G401.6 (cell line): ENCODE results near the gene BBS9.
A peak's percentile ranks its signal among the peaks of the same experiment; 100 is the strongest.
"Not testable (repeated sequence)": the region's sequence is repeated elsewhere in the genome, so short reads cannot be mapped to it uniquely, and the experiment has no call there.

Experiments used
- FAIRE-seq: peaks from 2 replicates; lab custom pipeline; 2012; peaks lifted over from hg19 to GRCh38; lab: Jason Lieb, UNC

The BBS9 gene

GRCh38 chr7:33128990-33129805 is at the start of gene BBS9:
Gene BBS9 (plus strand): TSS chr7:33129564. CDS start chr7:33146253, 16,689 bp downstream.
- FAIRE-seq = peak; percentile 87

GRCh38 chr7:33079763-33080690 is 49.3 kb upstream of the BBS9 start:
- FAIRE-seq = no peak

- no peak for FAIRE-seq
These were observed 42.0 kb upstream of the BBS9 start for GRCh38 chr7:33087356-33087755.

- FAIRE-seq = no peak
These were observed 41.5 kb upstream of the BBS9 start for GRCh38 chr7:33087858-33088257.

GRCh38 chr7:33089142-33089541 is 40.2 kb upstream of the BBS9 start:
- no peak for FAIRE-seq

- FAIRE-seq = no peak
These were observed 38.2 kb upstream of the BBS9 start for GRCh38 chr7:33091111-33091531.

- no peak for FAIRE-seq
These were observed 37.6 kb upstream of the BBS9 start for GRCh38 chr7:33091641-33092191.

- FAIRE-seq = no peak
These were observed 36.1 kb upstream of the BBS9 start for GRCh38 chr7:33093266-33093665.

- FAIRE-seq = not testable (repeated sequence)
These were observed 34.6 kb upstream of the BBS9 start for GRCh38 chr7:33094745-33095275.

GRCh38 chr7:33099154-33099940 is 30.0 kb upstream of the BBS9 start:
- FAIRE-seq = no peak

GRCh38 chr7:33100770-33101169 is 28.6 kb upstream of the BBS9 start:
- FAIRE-seq = no peak

GRCh38 chr7:33101906-33102305 is 27.5 kb upstream of the BBS9 start:
- FAIRE-seq = no peak

- no peak for FAIRE-seq
These were observed 22.0 kb upstream of the BBS9 start for GRCh38 chr7:33107136-33108066.

- FAIRE-seq = no peak
These were observed 20.8 kb upstream of the BBS9 start for GRCh38 chr7:33108554-33109004.

- no peak for FAIRE-seq
These were observed 20.2 kb upstream of the BBS9 start, which contains the start of gene RP9 for GRCh38 chr7:33109005-33109757. Gene RP9 (minus strand): TSS chr7:33109404. CDS start chr7:33109372, 32 bp downstream.

- FAIRE-seq = no peak
These were observed 19.6 kb upstream of the BBS9 start for GRCh38 chr7:33109758-33110238.

- FAIRE-seq = no peak
These were observed 17.8 kb upstream of the BBS9 start for GRCh38 chr7:33111614-33112013.

GRCh38 chr7:33114976-33115375 is 14.4 kb upstream of the BBS9 start:
- no peak for FAIRE-seq

- FAIRE-seq = no peak
These were observed 11.0 kb upstream of the BBS9 start for GRCh38 chr7:33118383-33118782.
